ENCODE data around the gene COLQ. TPM values are rescaled to one million over a fixed set of nuclear protein-coding genes. Genes with fewer than 3 reads are reported as not detected.

The COLQ gene
- total RNA-seq, 1 experiment from 2014 or later: 1.3 TPM

GRCh38 chr3:15449489-15450224, 71.8 kb downstream of the COLQ start:
- DNase-seq: no peak
- BruUV-seq (replicated peaks): no TSS peak
- CTCF ChIA-PET: interaction anchor here (0.6 kb wide), 1 partner anchor 14 kb away, joined by 3 read pairs; no protein-coding TSS in a partner anchor
- no peak for TF ChIP-seq CTCF (IDR thresholded peaks at IDR 0.05; ENCODE audit: unreplicated experiment)
- Mint-ChIP-seq H3K4me3 (ENCODE audit: low read depth, unreplicated experiment) (no peak overlapping the region), H3K27me3 (ENCODE audit: unreplicated experiment) (no peaks in the 10 kb centered on the region), H3K9me3 (ENCODE audit: low read depth, unreplicated experiment) (no peaks in the 10 kb centered on the region), H3K4me1 (ENCODE audit: low read depth, unreplicated experiment) (no peaks in the 10 kb centered on the region), H3K27ac (ENCODE audit: unreplicated experiment) (no peak overlapping the region), H3K36me3 (ENCODE audit: insufficient read depth, unreplicated experiment) (no peaks in the 10 kb centered on the region)
- intact Hi-C loops (cut with micrococcal nuclease; ENCODE audit: unreplicated experiment): no loop called here

DNA sequence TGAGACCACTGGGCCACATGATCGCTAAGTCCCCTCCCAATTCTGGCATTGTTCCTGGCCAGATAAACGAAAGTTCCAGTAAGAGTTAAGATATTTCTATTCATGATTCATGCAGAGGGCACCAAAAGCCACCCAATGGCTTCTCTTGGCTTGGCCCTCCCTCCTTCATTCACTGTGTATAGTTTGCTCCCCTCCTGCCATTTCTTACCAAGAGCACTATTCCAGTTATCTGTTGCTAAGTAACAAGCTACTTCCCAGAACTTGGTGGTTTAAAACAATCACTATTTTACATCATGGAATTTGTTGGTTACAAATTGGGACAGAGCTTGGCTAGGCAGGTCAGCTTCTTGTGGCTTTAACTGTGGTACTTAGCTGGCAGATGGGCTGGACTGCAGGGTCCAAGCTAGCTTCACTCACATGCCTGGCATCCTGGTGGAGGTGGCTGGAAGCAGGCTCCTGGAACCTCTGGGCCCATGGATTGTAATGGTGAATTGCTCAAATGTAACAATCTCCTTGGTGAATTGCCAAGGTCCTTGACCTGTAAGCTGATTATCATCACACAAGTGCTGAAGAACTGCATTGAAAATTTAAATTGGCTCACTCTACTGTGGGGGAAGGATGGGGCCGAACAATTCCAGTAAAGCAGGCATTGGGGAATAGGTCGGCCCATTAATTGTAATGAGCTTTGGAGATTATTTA, 77.5 kb downstream of the COLQ start:
- BruUV-seq (replicated peaks): no TSS peak
- no peak overlapping the region for H3K4me3 Mint-ChIP-seq (ENCODE audit: low read depth, unreplicated experiment)
- intact Hi-C loops (cut with micrococcal nuclease; ENCODE audit: unreplicated experiment): no loop called here
- no peak for DNase-seq
- H3K27me3 Mint-ChIP-seq (ENCODE audit: unreplicated experiment): no peaks in the 10 kb centered on the region
- CTCF ChIA-PET: interaction anchor here (0.5 to 0.6 kb wide), 2 partner anchors 343 to 1125 kb away, joined by 3 to 5 read pairs; no protein-coding TSS in a partner anchor
- TF ChIP-seq CTCF (IDR thresholded peaks at IDR 0.05; ENCODE audit: unreplicated experiment): no peak
- no peak overlapping the region for H3K27ac Mint-ChIP-seq (ENCODE audit: unreplicated experiment)
- peaks cover 5% of the 10 kb centered on the region for H3K36me3 Mint-ChIP-seq (ENCODE audit: insufficient read depth, unreplicated experiment)
- no peaks in the 10 kb centered on the region for H3K4me1 Mint-ChIP-seq (ENCODE audit: low read depth, unreplicated experiment)
- no peaks in the 10 kb centered on the region for H3K9me3 Mint-ChIP-seq (ENCODE audit: low read depth, unreplicated experiment)

DNA sequence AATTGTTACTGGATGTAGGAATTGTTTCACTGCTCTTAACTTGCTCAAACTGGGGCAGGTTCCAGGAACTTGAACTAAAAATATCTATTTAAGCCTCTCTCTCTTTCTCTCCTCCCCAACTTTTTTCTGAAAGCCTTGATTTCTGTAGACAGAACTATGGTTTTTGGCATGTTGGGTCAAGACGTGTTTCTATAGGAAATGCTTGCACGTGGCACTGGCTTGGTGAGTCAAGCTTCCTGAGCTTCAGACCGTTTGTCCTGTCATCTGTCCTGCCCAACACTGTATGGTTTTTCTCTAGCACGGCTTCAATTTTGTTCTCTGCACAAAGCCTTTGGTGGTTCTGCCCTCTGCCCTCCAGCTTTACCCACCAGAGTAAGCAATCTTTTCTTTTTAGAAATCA, 80.6 kb downstream of the COLQ start:
- Mint-ChIP-seq H3K4me1 (ENCODE audit: low read depth, unreplicated experiment) (no peaks in the 10 kb centered on the region), H3K4me3 (ENCODE audit: low read depth, unreplicated experiment) (no peak overlapping the region), H3K36me3 (ENCODE audit: insufficient read depth, unreplicated experiment) (peaks cover 9% of the 10 kb centered on the region), H3K27ac (ENCODE audit: unreplicated experiment) (no peak overlapping the region), H3K27me3 (ENCODE audit: unreplicated experiment) (no peaks in the 10 kb centered on the region), H3K9me3 (ENCODE audit: low read depth, unreplicated experiment) (no peaks in the 10 kb centered on the region)
- TF ChIP-seq CTCF (IDR thresholded peaks at IDR 0.05; ENCODE audit: unreplicated experiment): no peak
- DNase-seq: no peak
- no TSS peak for BruUV-seq (replicated peaks)
- intact Hi-C loops (cut with micrococcal nuclease; ENCODE audit: unreplicated experiment): no loop called here
- CTCF ChIA-PET: no interaction called here

DNA sequence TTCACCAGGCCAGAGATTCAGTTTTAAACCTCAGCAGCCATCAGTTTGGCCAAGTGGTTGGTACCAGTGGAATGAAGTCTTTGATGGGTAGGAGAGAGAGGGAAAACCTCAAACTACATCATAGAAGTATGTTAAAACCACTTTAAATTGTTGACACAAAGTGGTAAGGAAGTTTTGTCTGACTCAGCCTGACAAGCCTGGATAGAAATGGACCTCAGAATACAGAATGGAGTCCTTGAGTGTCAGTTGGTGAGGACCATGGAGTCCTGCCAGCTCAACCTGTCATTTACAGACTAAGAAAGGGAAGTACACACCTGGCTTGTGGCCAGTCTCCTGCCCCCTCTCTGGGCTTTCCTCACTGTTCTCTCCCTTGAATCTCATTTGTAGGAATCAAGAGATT, 82.0 kb downstream of the COLQ start:
- Mint-ChIP-seq H3K27ac (ENCODE audit: unreplicated experiment) (no peak overlapping the region), H3K4me3 (ENCODE audit: low read depth, unreplicated experiment) (no peak overlapping the region), H3K9me3 (ENCODE audit: low read depth, unreplicated experiment) (no peaks in the 10 kb centered on the region), H3K36me3 (ENCODE audit: insufficient read depth, unreplicated experiment) (peaks cover 19% of the 10 kb centered on the region), H3K4me1 (ENCODE audit: low read depth, unreplicated experiment) (no peaks in the 10 kb centered on the region), H3K27me3 (ENCODE audit: unreplicated experiment) (no peaks in the 10 kb centered on the region)
- TF ChIP-seq CTCF (IDR thresholded peaks at IDR 0.05; ENCODE audit: unreplicated experiment): no peak
- CTCF ChIA-PET: interaction anchor here (0.5 kb wide), 1 partner anchor 135 kb away, joined by 7 read pairs; no protein-coding TSS in a partner anchor
- intact Hi-C loops (cut with micrococcal nuclease; ENCODE audit: unreplicated experiment): no loop called here
- DNase-seq: no peak
- no TSS peak for BruUV-seq (replicated peaks)
